ENCODE data around the gene THBS4. TPM values are rescaled to one million over a fixed set of nuclear protein-coding genes. Genes with fewer than 3 reads are reported as not detected.

The THBS4 gene
- total RNA-seq, 4 donors from 2014 or later, result 25.6 to 119 (median 30.6) TPM

- Histone ChIP-seq H3K27me3 (no peaks in the 10 kb centered on the region), H3K27ac (replicated peaks in 1 of 4) (no peak overlapping the region), H3K4me3 (no peak overlapping the region), H3K4me1 (no peaks in the 10 kb centered on the region), H3K9me3 (no peaks in the 10 kb centered on the region), H3K36me3 (peaks cover 0 to 36% (median 5%) of the 10 kb centered on the region in 4 donors)
- no peak for DNase-seq (ENCODE audit: extremely low spot score)
- TF ChIP-seq EP300 (IDR thresholded peaks at IDR 0.05), result no peak
- TF ChIP-seq POLR2A (IDR thresholded peaks at IDR 0.05; ENCODE audit: low read depth), result no peak
- no peak for TF ChIP-seq CTCF (IDR thresholded peaks at IDR 0.05)
- no peak for TF ChIP-seq POLR2AphosphoS5 (IDR thresholded peaks at IDR 0.05)
- intact Hi-C loops (cut with DNase I), result no loop called here
- 93% methylated on average over 6 of the region's 10 CpGs for WGBS
These were observed 41.2 kb downstream of the THBS4 start for GRCh38 chr5:80076131-80077050.

DNA sequence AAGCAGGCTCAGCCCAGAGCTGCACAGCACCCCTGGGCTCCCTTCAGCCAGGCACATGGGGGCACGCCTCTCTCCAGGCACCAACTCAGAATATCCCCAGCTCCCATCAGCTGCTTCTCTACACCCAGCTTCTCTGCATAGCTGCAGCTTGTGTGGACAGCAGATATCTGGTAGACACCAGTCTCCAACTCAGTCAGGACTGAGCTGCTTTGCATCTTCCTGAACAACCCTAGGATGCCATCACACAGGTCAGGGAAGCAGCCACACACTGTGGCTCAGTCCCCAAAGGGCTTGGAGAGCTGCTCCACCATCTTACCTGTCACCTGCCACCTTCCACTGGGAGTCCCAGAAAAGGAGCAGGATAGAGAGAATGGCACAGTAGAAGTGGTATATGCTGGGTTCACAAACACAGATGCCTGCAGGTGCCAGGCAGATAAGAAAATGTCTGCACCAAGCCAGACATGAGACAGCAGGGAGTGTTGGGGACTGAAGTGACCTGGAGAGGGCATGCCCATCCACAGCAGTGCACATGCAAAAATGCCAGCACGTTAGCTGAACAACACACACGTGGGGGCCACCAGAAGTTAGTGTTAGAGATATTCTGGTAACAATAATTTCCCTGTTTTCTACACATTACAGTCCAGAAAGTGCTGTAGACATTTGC, 42.0 kb downstream of the THBS4 start:
- no peaks in the 10 kb centered on the region for H3K9me3 ChIP-seq
- peaks cover 0 to 1% (median under 1%) of the 10 kb centered on the region in 4 donors for H3K4me1 ChIP-seq
- no peak overlapping the region for H3K27ac ChIP-seq (replicated peaks in 1 of 4)
- TF ChIP-seq CTCF (IDR thresholded peaks at IDR 0.05), result no peak
- peaks cover 0 to 28% (median 5%) of the 10 kb centered on the region in 4 donors for H3K36me3 ChIP-seq
- H3K4me3 ChIP-seq, result no peak overlapping the region
- 100% methylated on average over 2 of the region's 3 CpGs for WGBS
- H3K27me3 ChIP-seq, result no peaks in the 10 kb centered on the region
- DNase-seq (ENCODE audit: extremely low spot score), result no peak
- intact Hi-C loops (cut with DNase I), result no loop called here

- intact Hi-C loops (cut with DNase I), result no loop called here
- WGBS, result 97% methylated on average over 4 of the region's 4 CpGs
- Histone ChIP-seq H3K4me1 (peaks cover 6 to 16% (median 13%) of the 10 kb centered on the region in 4 donors), H3K27me3 (no peaks in the 10 kb centered on the region), H3K36me3 (peaks cover 0 to 24% (median 5%) of the 10 kb centered on the region in 4 donors), H3K9me3 (no peaks in the 10 kb centered on the region), H3K4me3 (no peak overlapping the region), H3K27ac (replicated peaks in 1 of 4) (no peak overlapping the region)
- no peak for DNase-seq (ENCODE audit: extremely low spot score)
- TF ChIP-seq POLR2AphosphoS5 (IDR thresholded peaks at IDR 0.05) (no peak), POLR2A (IDR thresholded peaks at IDR 0.05; ENCODE audit: low read depth) (no peak), EP300 (IDR thresholded peaks at IDR 0.05) (no peak), CTCF (IDR thresholded peaks at IDR 0.05) (no peak)
These were observed 43.8 kb downstream of the THBS4 start for GRCh38 chr5:80078921-80079320.

GRCh38 chr5:80082281-80082680, 47.1 kb downstream of the THBS4 start:
- DNase-seq (ENCODE audit: extremely low spot score), result no peak
- intact Hi-C loops (cut with DNase I), result loop anchor here (10.0 kb wide), 1 partner anchor 227 kb away; no protein-coding TSS in a partner anchor
- H3K9me3 ChIP-seq, result no peaks in the 10 kb centered on the region
- no peaks in the 10 kb centered on the region for H3K27me3 ChIP-seq
- no peak for TF ChIP-seq EP300 (IDR thresholded peaks at IDR 0.05)
- no peak for TF ChIP-seq CTCF (IDR thresholded peaks at IDR 0.05)
- TF ChIP-seq POLR2A (IDR thresholded peaks at IDR 0.05; ENCODE audit: low read depth), result no peak
- TF ChIP-seq POLR2AphosphoS5 (IDR thresholded peaks at IDR 0.05), result no peak
- peak overlapping the region in 1 of 4 donors; percentile 63 for H3K27ac ChIP-seq (replicated peaks in 1 of 4)
- H3K4me3 ChIP-seq, result peak overlapping the region in 1 of 4 donors; percentile 33
- H3K36me3 ChIP-seq, result peaks cover 0 to 19% (median 3%) of the 10 kb centered on the region in 4 donors
- 93% methylated on average over 15 of the region's 15 CpGs for WGBS
- peaks cover 6 to 16% (median 13%) of the 10 kb centered on the region in 4 donors for H3K4me1 ChIP-seq
